Erythroblast (primary cell): ENCODE results near the gene PLSCR4.

ENCODE experiments used
- GATA1 ChIP-seq: IDR thresholded peaks from 2 replicates; pipeline ENCODE4 v1.6.1; 2011; ENCODE audit warnings: low read depth, mild to moderate bottlenecking, control low read depth, low read length, moderate library complexity
- POLR2A ChIP-seq: IDR thresholded peaks from 2 replicates; pipeline ENCODE4 v1.6.1; 2011; ENCODE audit warnings: mild to moderate bottlenecking, low read length

DNA sequence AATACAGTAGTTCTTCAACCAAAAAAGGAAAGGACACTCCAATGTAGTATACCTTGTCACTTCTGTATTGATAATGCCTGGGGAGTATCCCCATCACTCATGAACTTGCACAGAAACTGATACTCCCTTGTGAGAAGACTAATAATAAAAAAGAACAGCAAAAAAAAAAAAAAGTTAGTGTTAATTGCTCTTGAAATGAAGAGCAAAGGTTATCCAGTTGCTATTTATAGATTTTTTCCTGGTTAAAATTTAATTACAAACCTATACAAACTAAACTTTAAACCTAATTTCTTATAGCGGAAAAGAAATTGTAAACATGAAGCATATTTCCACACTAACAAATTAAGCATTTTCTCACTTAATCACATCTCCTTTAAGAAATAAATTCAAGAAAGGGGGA lies 96.6 kb downstream of the PLSCR4 start:
- no peak for TF ChIP-seq POLR2A
- no peak for TF ChIP-seq GATA1
